PC-9 (cell line): ENCODE results near the gene AKAP13.

Source experiments
- CTCF ChIP-seq: fragments of 200-600 bp; sonication (generic); conservative IDR thresholded peaks from 2 replicates; pipeline ENCODE4 v1.6.1; 2017; ENCODE audit warnings: mixed run types, antibody characterized with exemption, mild to moderate bottlenecking, moderate library complexity
- EZH2 ChIP-seq: fragments of 200-600 bp; sonication (generic); IDR thresholded peaks from 2 replicates; pipeline ENCODE4 v1.8.0; 2017; ENCODE audit warnings: antibody characterized with exemption, low read depth

- TF ChIP-seq CTCF (no peak), EZH2 (no peak)
Measured at GRCh38 chr15:85614059-85614458, 233.7 kb downstream of the AKAP13 start.
